GM04504 (cell line): ENCODE measurements around the gene ECM2.

Source experiments
- DNase-seq: peaks from one replicate; pipeline ENCODE4 v3.0.0-alpha.2; 2012; ENCODE audit warnings: low read depth

Gene ECM2

DNA sequence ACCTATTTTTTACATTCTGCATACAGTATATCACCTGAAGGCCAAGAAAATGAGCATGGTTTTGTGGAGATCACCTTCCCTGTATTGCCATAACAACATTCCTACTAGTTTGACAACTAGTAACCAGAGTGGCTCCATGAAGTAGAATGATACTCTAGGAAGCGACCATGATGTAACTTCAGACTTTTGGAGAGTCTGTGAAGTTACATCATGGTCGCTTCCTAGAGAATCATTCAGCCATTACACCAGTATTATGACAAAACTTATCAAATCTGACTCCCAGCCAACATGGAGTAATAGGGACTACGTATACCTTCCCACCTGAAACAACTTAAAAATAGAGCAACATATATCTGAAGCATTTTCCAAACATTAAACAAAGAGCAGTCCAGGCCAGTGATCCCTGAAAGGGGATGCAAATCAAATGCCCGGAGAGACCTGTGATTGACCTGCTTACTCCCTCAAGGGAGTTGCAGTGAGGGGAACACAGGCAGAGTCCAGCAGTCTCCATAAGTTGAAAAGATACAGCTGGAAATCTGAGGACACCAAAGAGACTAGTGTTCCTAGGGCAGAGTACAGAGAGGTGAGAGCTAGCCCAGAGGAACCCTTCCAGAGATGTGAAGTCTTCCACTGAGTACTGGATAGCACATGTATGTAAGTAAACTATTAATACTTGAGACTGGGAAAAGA, 7.8 kb downstream of the ECM2 start:
- DNase-seq: no peak

DNA sequence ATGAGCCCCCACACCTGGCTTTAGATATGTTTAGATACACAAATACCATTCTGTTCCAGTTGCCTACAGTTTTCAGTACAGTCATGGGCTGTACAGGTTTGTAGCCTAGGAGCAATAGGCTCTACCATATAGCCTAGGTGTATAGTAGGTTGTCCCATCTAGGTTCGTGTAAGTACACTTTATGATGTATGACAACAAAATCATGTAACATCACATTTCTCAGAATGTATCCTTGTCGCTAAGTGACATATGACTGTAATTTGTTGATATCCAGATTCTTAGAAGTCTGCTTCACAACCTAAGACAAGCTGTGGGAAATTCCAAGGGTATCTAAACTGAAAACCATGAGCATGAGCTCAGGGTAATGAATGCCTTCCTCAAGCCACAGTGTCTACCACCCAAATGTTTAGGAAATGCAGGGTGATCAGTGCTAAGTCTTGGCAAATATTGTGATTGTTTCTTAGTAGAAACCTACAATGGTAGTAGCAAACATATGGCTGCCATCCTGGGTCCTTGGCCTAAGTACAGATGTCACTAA, 8.4 kb downstream of the ECM2 start:
- no peak for DNase-seq

DNA sequence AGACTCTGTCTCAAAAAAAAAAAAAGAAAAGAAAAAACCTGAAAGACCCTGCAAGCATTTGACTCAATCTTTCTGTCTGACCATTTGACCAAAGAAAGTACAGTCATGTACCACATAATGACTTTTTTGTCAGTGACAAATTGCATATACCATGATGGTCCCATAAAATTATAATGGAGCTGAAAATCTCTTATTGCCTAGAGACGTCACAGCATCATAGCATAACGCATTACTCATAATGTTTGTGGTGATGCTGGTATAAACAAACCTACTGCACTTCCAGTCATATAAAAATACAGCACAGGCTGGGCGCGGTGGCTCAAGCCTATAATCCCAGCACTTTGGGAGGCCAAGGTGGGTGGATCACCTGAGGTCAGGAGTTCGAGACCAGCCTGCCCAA, 10.5 kb downstream of the ECM2 start:
- peak; percentile 26 for DNase-seq

DNA sequence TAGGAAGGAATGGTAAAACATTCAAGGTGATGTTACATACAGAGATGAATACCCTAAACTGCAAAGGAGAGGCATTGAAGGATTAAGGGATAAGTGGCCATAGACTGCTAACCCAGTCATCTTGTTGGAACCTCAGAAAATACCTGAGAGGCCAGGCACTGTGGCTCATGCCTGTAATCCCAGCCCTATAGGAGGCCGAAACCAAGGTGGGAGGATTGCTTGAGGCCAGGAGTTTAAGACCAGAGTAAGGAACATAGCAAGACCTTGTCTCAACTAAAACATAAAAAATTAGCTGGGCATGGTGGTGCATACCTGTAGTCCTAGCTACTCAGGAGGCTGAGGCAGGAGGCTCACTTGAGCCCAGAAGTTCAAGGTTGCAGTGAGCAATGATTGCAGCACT, 10.9 kb downstream of the ECM2 start:
- DNase-seq: no peak

DNA sequence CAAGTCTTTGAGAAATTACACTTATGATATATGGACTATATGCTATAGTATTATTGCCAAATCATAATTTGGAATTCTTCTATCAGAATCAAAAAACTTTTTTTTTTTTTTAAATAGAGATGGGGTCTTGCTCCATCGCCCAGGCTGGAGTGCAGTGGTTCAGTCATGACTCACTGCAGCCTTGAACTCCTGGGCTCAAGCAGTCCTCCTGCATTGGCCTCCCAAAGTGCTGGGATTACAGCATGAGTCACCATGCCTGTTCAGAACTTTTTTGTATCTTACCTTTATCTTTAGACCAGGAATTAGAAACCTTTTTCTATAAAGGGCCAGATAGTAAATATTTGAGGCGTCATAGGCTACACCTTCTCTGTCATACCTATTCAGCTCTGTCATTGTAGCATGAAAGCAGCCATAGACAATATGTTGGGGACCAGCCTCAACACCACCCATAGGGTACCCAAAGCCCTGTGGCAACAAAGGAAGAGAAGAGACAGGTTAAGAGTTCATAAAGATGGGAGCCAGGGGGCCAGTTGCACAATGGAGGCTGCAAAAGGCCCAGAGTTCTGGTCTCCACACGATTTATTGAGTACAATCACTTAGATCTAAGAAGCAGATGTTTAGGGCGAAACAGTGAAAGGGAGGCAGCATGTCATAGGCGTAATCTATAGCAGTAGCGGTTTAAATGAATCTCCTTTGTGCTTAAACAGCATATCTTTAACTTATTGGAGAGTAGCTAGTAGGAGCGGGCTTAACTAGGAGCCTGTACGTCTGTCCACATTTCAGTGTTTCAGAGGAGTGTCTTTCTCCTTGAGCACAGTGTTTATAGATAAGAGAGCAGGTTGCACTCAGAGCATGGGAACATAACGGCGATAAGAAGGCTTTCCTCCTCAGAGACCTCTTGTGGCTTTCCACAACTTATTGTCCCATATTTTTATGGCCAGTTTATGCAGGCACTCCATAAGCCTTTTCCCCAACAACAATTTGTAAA, 12.5 kb downstream of the ECM2 start:
- DNase-seq: no peak

DNA sequence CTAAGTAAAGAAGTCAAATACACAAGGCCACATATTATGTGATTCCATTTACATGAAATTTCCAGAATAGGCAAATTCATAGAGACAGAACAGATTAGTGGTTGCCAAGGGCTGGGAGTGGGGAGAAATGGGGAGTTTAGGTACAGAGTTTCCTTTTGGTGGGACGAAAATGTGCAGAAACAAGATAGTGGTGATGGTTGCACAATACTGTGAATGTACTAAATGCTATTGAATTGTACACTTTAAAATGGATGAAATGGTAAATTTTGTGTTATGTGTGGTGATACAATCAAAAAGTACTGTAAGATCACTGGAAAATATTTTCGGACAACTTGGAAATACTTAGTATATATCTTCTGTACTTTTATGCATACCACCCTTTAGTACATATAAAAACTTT, 15.0 kb downstream of the ECM2 start:
- no peak for DNase-seq

DNA sequence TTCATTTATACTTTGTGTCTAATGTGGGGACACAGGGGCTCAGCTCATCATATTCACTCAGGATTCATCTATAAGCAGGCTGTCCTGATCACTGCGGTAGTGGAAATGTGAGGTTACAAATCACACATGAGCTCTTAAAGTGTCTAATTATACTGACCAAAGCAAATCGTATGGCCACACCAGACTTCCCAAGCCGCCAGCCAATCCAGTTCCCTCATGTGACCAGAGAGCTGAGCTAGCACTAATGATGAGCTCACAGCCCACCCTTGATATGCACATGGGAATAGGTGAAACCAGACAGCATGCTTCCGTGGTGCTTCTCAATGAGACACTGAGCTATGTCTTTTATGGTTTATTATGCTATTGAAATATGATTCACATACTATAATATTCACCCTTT, 17.6 kb downstream of the ECM2 start:
- no peak for DNase-seq

DNA sequence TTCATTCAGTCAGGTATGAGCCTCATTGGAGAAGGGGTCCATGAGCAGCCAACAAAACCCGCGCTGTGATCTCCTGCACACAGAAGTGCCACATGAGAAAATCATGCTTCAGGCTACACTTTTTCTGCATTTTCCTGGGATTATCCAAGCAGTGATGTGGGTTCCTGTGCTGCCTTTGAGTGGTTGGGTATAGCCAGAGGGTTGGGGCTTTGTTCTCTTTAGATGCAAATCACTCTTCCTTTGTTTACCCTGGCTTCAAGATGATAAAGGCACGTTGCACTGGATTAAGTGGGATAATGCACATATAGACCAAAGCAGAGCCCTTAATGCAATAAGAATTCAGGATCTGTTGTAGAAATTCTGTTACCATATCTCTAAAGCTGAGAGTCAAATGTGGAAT, 18.7 kb downstream of the ECM2 start:
- no peak for DNase-seq

DNA sequence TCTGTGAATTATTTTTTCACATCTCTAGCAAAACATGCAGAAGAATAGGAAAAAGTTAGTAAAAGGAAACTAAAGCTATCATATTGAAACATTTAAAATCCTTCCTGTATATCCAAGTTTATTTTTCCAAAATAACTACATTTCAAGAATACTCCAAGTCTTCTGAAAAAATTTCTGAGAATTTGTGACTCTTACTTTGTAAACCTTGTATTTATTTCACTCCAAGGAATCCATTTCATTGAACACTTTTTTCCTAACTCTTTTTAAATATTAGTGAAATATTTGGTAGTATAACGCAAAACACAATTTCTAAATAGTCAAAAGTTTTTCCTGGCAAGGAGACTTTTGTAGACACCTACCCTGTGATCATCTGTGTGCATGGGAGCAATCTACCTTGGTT, 19.3 kb downstream of the ECM2 start:
- no peak for DNase-seq

DNA sequence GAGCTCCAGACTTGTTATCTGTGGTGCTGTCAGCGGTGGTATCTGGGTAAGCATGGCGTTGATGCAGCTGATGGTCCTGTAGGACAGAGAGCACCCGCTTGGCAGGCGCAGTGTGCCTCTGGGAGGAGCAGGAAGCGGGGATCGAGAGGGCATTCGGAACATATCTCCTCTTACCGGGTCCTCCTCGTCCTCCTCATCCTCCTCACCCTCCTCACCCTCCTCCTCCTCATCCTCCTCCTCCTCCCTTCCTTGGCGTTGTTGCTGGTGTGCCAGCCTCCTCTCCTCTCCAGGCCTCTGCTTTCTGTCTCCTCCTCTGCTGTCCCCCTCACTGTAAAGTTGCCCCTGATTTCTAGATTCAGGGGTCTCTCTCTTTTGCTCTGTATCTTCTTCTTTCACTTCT, 21.2 kb downstream of the ECM2 start:
- no peak for DNase-seq

DNA sequence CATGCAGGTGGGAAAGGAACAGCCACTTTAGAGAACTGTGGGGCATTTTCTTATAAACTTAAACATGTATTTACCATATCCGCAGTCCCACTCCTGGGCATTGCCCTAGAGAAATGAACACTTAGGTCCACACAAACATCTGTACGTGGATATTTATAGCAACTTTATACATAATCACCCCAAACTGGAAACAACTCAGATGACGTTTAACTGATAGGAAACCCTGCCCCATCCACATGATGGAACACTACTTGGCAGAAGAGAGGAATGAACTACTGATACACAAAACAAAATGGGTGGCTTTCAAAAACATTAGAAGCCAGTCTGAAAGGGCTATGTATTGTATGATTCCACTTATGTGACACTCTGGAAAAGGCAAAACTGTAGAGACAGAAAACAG, 22.4 kb downstream of the ECM2 start:
- DNase-seq: no peak

DNA sequence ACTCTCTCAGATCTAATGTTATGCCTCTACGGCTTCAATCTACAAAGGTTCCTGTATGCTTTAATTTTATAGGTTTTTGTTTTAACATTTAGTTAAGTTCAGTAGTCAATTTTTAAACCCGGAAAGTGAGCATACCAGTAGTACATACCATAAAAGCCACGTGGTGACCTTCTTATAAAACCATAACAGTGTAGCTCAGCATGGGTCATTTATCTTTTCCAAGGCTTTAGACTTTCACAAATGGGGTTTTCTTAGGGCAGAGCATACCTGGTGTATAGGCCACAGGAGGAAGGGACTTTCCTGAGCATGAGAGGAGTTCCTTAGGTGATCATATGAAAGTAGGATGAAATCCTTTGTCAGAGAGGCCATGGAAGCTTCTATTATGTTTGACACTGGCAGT, 23.2 kb downstream of the ECM2 start:
- no peak for DNase-seq

DNA sequence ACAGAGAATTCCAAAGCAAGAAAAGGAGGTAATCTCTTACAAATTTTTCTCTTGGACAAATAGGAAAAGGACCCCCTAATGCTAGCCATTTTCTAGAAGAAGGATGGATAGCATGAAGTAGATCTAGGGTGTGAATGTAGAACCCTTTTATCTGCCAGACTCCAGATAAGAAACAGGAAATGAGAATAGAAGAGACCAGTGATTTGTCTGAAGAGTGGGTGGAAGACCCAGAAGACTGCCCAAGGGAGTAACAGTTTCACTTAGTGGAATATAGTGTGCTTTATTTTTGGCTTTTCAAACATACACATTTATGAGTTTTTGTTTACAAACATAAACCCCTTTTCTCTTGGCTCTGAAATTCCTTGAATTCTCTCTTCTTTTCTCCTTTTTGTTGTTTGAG, 25.0 kb downstream of the ECM2 start:
- DNase-seq: no peak

DNA sequence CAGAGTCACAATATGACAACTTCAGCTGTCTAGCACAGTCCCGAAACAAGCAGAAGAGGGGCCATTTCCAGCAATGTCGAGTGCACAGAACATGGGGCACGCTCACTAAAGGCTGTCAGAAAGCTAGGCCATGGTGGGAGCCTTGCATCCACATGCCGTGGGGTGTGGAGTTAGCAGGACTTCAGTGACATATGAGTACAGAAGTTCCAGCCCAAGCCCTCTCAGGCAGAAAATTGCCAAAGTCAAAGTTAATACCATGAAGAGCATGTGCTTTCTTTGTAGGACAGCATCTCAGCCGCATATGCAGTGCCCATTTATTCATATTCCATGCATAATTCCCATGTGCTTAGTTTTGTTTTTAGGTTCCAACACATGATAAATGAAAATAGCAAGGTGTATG, 26.7 kb downstream of the ECM2 start:
- no peak for DNase-seq

DNA sequence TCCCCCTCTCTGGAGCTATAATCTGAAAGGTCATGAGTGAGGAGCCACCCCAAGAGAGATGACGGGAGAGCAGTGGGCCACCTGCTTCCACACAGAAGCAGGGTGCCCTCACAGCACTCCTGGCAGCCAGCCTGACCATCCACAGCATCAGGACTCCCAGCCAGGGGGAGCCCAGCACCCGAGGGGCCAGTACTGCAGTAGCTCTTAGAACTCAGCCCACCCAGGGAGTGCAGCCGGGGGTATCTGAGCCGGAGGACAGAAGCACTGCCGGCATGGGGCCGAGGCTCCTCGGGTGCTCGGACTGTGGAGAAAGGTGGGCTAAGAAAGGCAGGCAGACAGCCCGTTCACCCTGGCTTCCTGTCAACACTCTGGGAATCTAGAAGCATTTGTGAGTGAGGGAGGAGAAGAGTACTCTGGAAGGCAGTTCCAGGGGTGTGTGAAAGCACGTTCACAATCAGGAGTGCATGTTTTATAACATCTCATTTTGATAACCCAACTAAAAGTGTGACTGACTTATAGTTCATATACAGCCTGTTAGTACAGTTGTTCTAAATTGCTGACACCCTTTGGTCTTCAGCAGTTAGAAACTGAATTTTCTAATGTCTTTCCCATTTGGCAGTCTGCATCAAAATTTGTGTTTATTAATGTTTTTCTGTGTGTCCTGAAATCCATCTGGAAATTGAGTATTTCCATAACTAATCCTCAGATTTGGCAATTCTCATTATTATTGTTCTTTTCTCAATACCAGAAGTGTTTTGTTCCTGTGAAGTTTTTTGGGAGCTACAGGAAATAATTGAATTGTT, 27.6 kb downstream of the ECM2 start:
- no peak for DNase-seq

DNA sequence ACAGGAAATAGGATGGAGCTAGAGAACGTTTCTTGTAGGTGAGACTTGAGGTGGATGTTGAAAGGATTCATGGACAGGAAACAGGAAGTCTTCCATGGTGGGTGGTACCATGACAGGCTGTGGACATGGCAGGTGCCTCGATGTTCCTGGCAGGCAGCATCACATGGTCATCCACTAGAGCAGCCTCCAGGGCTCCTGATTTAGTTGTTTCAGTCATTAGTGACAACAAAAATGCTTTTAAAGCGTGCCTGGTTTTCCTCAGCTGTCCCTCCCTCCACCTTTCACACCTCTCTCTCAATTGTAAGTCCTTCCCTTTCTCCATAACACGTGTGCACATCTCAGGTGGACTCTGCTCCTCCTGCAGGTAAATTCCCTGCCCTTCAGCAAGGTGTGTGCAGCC, 28.3 kb downstream of the ECM2 start:
- DNase-seq: no peak

DNA sequence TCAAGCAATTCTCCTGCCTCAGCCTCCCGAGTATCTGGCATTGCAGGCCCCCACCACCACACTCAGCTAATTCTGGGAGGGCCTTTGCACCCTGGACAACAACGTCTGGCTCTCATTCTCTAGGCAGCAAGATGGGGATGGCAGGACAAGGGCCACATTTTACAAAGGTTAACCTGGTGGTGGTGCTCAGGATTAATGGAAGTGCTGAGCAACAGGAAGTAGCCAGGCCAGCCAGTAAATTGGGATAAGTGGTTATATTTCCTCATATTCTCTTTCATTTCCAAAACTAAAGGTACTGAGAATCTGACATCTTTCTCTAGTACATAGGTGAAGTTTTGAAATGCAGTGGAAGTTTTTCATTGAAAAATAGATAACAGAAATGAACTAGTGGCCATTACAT, 28.8 kb downstream of the ECM2 start:
- DNase-seq: no peak

DNA sequence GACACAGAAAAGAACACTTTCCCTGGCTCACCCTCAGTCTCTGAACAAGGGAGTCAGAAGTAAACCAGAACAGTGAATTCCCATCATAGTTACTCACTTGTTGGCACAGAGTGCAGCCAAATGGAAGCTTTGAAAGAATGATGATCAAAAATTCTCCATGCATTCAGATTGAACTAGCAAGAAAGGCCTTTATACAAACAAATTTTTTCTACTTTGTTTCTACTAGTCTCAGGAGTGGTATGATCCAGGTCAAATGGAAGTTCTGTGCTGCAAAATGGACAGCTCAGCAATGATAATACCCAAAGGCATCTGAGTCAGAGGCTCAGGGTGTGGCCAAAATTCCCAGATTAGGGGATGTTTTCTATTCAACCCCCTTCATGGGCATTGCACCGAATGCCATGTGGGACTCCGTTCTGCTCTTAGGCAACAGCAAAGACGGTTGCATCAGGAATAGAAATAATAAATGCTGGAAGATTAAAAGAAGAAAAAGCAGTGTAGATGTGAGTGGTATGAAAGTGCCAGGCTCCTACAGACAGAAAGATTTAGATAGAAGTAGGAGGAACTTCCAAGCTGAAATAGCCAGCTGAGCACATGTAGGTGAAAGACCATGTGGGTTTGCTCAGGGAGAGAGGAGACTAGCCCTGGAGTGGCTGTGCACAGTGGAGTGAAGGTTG, 29.5 kb downstream of the ECM2 start:
- peak; percentile 88 for DNase-seq

DNA sequence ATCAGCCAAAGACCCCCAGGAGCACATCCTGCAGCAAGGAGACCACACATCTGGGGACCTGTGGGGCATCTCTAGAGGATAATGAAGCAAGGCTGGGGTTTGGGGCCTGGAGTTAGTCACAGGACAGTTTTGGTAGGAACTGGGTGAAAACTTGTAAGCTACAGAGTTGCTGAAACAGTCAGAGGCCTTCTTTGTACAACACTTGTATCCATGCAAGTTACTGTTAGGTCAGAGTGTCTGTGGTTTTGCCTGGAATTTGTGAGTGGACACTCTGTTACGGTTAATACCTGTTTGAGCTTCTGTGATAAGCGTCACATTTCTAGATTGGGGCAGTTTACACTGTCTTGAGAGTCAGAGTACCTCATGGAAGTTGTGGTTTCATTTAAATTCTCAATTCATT, 30.9 kb downstream of the ECM2 start:
- DNase-seq: no peak

DNA sequence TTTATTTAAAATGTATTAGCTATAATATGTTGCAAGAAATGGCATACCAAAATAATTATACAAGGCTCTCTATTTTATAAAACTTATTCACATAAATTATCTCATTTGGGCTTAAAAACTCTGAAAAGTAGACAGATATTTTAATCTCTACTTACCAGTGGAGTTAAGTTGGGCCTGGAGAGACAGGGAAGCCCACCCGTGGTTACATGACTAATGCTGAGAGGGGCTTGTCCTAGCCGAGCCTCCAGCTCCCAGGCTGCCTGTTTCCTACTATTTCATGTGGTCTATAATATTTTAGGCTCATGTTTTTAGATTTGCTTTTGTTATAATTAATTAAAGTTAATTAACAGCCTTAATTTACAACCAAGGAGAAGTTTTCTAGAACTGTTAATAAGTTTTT, 32.6 kb downstream of the ECM2 start:
- DNase-seq: no peak

DNA sequence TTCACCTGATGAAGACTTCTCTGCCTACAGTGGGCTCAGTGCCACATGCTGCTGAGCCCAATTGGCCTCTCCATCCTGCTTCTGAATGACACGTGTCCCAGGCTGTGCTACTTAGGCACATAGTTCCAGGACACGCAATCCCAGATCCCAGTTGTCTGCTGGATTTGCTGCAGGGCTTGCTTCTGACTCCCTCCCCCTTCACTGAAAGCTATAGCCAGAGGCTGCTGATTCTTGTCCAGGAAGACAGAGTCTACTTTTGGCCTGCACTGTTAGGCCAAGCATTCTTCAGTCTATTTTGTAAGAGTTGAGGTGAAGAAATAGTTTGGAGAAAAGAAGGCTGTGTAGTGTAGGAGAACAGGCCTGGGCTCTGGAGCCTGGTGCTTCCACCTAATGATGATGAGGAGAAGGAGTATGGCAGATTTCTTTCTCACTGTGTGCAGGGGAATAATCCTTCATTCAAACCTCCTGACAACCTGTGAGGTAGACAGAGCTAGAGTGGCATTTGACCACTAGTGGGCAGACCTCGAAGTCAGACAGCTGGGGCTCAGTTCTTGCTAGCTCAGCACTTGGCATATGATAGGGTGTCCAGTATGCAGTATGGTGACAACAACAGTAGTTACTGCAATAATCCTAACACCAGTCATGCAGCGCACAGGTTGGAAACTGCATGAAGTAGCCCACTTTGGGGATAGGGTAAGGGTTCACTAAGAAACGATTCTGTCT, 34.0 kb downstream of the ECM2 start:
- DNase-seq: peak; percentile 36
